ENCODE measurements around the gene SIN3A.

- TF ChIP-seq CTCF (IDR thresholded peaks at IDR 0.05) (no peak), EZH2 (IDR thresholded peaks at IDR 0.05; ENCODE audit: borderline replicate concordance, insufficient read depth, low read depth, low read length, poor library complexity, severe bottlenecking) (no peak)
These were observed 4.6 kb upstream of the SIN3A start for GRCh38 chr15:75455982-75456531.
